Activated B cell treated with CpG ODN at 0.5 μM for 24 hours (primary cell): ENCODE results near the gene ZNF217. TPM values are rescaled to one million over a fixed set of nuclear protein-coding genes. Genes with fewer than 3 reads are reported as not detected.
A peak's percentile ranks its signal among the peaks of the same experiment; 100 is the strongest.

Source experiments
- ATAC-seq: fragments of 200-7000 bp; cut with Tn5 transposase; one replicate; pipeline ENCODE4 v1.10.0; 2021; ENCODE audit warnings: low read depth, mild to moderate bottlenecking, moderate library complexity
- CTCF ChIA-PET: fragments of 350-600 bp; sonication (Branson Sonifier 250); formaldehyde crosslinking; loops from one replicate; lab custom pipeline; 2021; ENCODE audit warnings: antibody characterized with exemption; lab: Charles Lee
- POLR2A ChIA-PET: fragments of 350-600 bp; sonication (Branson Sonifier 250); formaldehyde crosslinking; loops from one replicate; lab custom pipeline; 2021; ENCODE audit warnings: antibody characterized with exemption; lab: Charles Lee
- DNase-seq: peaks from one replicate; pipeline ENCODE4 v3.0.0; 2022
- H3K27ac Mint-ChIP-seq: one replicate; pipeline ENCODE4 v1.8.0; 2020; ENCODE audit warnings: mixed read lengths
- H3K27me3 Mint-ChIP-seq: one replicate; pipeline ENCODE4 v1.8.0; 2021; ENCODE audit warnings: mixed read lengths
- H3K36me3 Mint-ChIP-seq: one replicate; pipeline ENCODE4 v1.8.0; 2021; ENCODE audit warnings: low read depth, mixed read lengths
- H3K4me1 Mint-ChIP-seq: one replicate; pipeline ENCODE4 v1.8.0; 2021; ENCODE audit warnings: mixed read lengths
- H3K4me3 Mint-ChIP-seq: one replicate; pipeline ENCODE4 v1.8.0; 2020; ENCODE audit warnings: mild to moderate bottlenecking, mixed read lengths
- H3K9me3 Mint-ChIP-seq: one replicate; pipeline ENCODE4 v1.8.0; 2020; ENCODE audit warnings: mixed read lengths
- CTCF ChIP-seq: fragments of 200-600 bp; IDR thresholded peaks from one replicate; pipeline ENCODE4 v1.8.0; 2022; ENCODE audit warnings: antibody characterized with exemption, mild to moderate bottlenecking
- intact Hi-C: fragments of 100-400 bp; cut with micrococcal nuclease; formaldehyde crosslinking; loops from one replicate; pipeline ENCODE4 v1.15.1; 2024
- total RNA-seq: library from RNA; stranded (reverse); gene quantifications from 2 replicates; pipeline ENCODE4 v1.2.3, GENCODE V29; 2022

The ZNF217 gene
- total RNA-seq, 1 donor from 2014 or later: 80.3 TPM

- POLR2A ChIA-PET: interaction anchor here (0.7 kb wide), 2 partner anchors 17 to 56 kb away, joined by 3 to 8 read pairs; no protein-coding TSS in a partner anchor
These were observed 9.0 kb upstream of the ZNF217 start for GRCh38 chr20:53602661-53603060.

GRCh38 chr20:53599910-53600632, 6.4 kb upstream of the ZNF217 start:
- DNase-seq (no peak), ATAC-seq (no peak)
- intact Hi-C loops: no loop called here
- Mint-ChIP-seq H3K9me3 (no peaks in the 10 kb centered on the region), H3K27ac (no peak overlapping the region), H3K4me3 (no peak overlapping the region), H3K4me1 (peaks cover 41% of the 10 kb centered on the region), H3K27me3 (no peaks in the 10 kb centered on the region), H3K36me3 (no peaks in the 10 kb centered on the region)
- no peak for TF ChIP-seq CTCF
- ChIA-PET CTCF (no interaction called here), POLR2A (no interaction called here)

More at GRCh38 chr20:53602661-53603060, 9.0 kb upstream of the ZNF217 start:
- H3K4me3 Mint-ChIP-seq: no peak overlapping the region
- no peak overlapping the region for H3K27ac Mint-ChIP-seq
- peaks cover 22% of the 10 kb centered on the region for H3K4me1 Mint-ChIP-seq
- CTCF ChIA-PET: interaction anchor here (0.9 kb wide), 1 partner anchor 298 kb away, joined by 3 read pairs; no protein-coding TSS in a partner anchor
- DNase-seq (no peak), ATAC-seq (no peak)
- intact Hi-C loops: no loop called here
- H3K27me3 Mint-ChIP-seq: no peaks in the 10 kb centered on the region
- TF ChIP-seq CTCF: no peak
- no peaks in the 10 kb centered on the region for H3K9me3 Mint-ChIP-seq
- H3K36me3 Mint-ChIP-seq: no peaks in the 10 kb centered on the region

GRCh38 chr20:53599378-53599777, 5.7 kb upstream of the ZNF217 start:
- no peak for ATAC-seq
- H3K27ac Mint-ChIP-seq: peak overlapping the region; percentile 68
- ChIA-PET POLR2A (interaction anchor here (1.4 kb wide), 1 partner anchor 130 kb away, joined by 3 read pairs; no protein-coding TSS in a partner anchor), CTCF (no interaction called here)
- TF ChIP-seq CTCF: no peak
- H3K9me3 Mint-ChIP-seq: no peaks in the 10 kb centered on the region
- H3K4me1 Mint-ChIP-seq: peaks cover 43% of the 10 kb centered on the region
- no peak overlapping the region for H3K4me3 Mint-ChIP-seq
- no peak for DNase-seq
- intact Hi-C loops: no loop called here
- no peaks in the 10 kb centered on the region for H3K36me3 Mint-ChIP-seq
- H3K27me3 Mint-ChIP-seq: no peaks in the 10 kb centered on the region

GRCh38 chr20:53599044-53599362, 5.4 kb upstream of the ZNF217 start:
- CTCF ChIA-PET: no interaction called here
- H3K4me3 Mint-ChIP-seq: no peak overlapping the region
- no peak for TF ChIP-seq CTCF
- intact Hi-C loops: no loop called here
- H3K9me3 Mint-ChIP-seq: no peaks in the 10 kb centered on the region
- POLR2A ChIA-PET: interaction anchor here (1.1 to 1.4 kb wide), 2 partner anchors 23 to 131 kb away, joined by 3 read pairs; no protein-coding TSS in a partner anchor
- H3K27ac Mint-ChIP-seq: peak overlapping the region; percentile 68
- H3K27me3 Mint-ChIP-seq: no peaks in the 10 kb centered on the region
- H3K36me3 Mint-ChIP-seq: no peaks in the 10 kb centered on the region
- DNase-seq (no peak), ATAC-seq (no peak)
- peaks cover 43% of the 10 kb centered on the region for H3K4me1 Mint-ChIP-seq

- Mint-ChIP-seq H3K4me1 (peaks cover 43% of the 10 kb centered on the region), H3K27ac (peak overlapping the region; percentile 68), H3K9me3 (no peaks in the 10 kb centered on the region), H3K27me3 (no peaks in the 10 kb centered on the region), H3K36me3 (no peaks in the 10 kb centered on the region), H3K4me3 (no peak overlapping the region)
- ATAC-seq (no peak), DNase-seq (no peak)
- ChIA-PET CTCF (no interaction called here), POLR2A (interaction anchor here (1.1 to 1.4 kb wide), 2 partner anchors 24 to 131 kb away, joined by 3 read pairs; no protein-coding TSS in a partner anchor)
- no peak for TF ChIP-seq CTCF
- intact Hi-C loops: no loop called here
These were observed 4.8 kb upstream of the ZNF217 start for GRCh38 chr20:53598140-53599043.
